ENCODE results near the gene MAT2A.
"Not testable (repeated sequence)": the region's sequence is repeated elsewhere in the genome, so short reads cannot be mapped to it uniquely, and the experiment has no call there.

MAT2A gene

DNA sequence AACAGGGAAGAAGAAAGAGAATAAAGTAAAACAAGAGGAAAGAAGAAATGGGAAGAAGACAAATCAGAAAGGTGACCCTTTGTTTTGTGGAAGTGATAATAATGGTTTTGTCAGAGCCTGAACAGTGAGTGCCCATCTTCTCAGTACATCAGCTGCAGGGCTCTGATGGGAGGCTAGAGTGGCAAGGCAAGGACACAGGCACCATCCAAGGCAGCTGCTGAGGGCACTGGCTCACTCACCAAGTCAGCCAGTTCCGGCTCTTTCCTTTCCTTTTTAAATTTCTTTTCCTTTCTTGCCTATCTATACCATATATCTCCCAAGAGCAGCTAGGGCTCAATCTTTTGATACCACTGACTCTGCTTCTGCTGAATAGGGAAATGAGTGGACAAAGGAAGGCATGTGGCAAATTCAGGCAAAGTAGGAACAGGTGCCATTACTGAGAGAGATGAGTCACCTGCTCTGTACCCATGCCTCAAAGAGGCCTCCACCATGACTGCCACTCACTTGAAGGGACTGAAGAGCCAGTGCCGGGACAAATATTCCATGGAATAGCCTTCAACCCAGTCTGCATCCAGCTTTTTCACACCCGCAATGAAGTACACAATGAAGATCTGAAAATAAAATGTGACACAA, 16.1 kb downstream of the MAT2A start:
- H3K4me3 ChIP-seq (replicated peaks; ENCODE audit: low read depth, low read length): no peak overlapping the region
- DNase-seq (ENCODE audit: extremely low read depth, low read depth): no peak
- no peak for TF ChIP-seq CTCF (IDR thresholded peaks at IDR 0.05; ENCODE audit: low read depth, low read length, missing control alignments)

DNA sequence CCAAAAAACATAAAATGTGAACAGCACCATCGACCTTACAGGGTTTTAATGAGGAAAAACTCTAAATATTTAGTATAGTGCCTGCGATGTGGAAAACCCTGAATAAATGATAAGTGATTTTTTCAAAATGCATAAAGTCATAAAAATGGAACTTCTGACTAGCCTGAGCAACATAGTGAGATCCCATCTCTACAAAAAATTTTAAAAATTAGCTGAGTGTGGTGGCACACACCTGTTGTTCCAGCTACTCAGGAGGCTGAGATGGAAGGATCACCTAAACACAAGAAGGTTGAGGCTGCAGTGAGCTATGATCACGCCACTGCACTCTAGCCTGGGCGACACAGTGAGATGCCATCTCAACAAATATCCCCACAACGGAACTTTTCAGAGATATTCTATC, 18.2 kb downstream of the MAT2A start:
- no peak overlapping the region for H3K4me3 ChIP-seq (replicated peaks; ENCODE audit: low read depth, low read length)
- TF ChIP-seq CTCF (IDR thresholded peaks at IDR 0.05; ENCODE audit: low read depth, low read length, missing control alignments): no peak
- no peak for DNase-seq (ENCODE audit: extremely low read depth, low read depth)

GRCh38 chr2:85558160-85558559, 19.2 kb downstream of the MAT2A start:
- no peak overlapping the region for H3K4me3 ChIP-seq (replicated peaks; ENCODE audit: low read depth, low read length)
- TF ChIP-seq CTCF (IDR thresholded peaks at IDR 0.05; ENCODE audit: low read depth, low read length, missing control alignments): no peak
- no peak for DNase-seq (ENCODE audit: extremely low read depth, low read depth)

DNA sequence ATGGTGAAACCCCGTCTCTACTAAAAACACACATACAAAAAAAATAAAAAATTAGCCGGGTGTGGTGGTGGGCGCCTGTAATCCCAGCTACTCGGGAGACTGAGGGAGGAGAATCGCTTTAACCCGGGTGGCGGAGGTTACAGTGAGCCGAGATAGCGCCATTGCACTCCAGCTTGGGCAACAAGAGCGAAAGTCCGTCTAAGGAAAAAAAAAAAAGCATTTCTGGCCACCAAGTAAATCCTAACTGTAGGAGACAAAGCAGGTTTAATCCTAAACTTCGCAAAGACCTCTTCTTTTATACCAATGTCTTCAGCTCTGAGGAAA, 21.4 kb downstream of the MAT2A start:
- DNase-seq (ENCODE audit: extremely low read depth, low read depth): not testable (repeated sequence)
- H3K4me3 ChIP-seq (replicated peaks; ENCODE audit: low read depth, low read length): peak overlapping the region; percentile 87

GRCh38 chr2:85560812-85561279, 21.9 kb downstream of the MAT2A start:
- no peak for TF ChIP-seq CTCF (IDR thresholded peaks at IDR 0.05; ENCODE audit: low read depth, low read length, missing control alignments)
- peak overlapping the region; percentile 87 for H3K4me3 ChIP-seq (replicated peaks; ENCODE audit: low read depth, low read length)
- DNase-seq (ENCODE audit: extremely low read depth, low read depth): no peak

GRCh38 chr2:85561280-85562212, 22.6 kb downstream of the MAT2A start, which contains the start of gene GGCX:
TSS of gene GGCX (minus strand) at chr2:85561493. CDS start at chr2:85561428, 65 bp downstream.
- TF ChIP-seq CTCF (IDR thresholded peaks at IDR 0.05; ENCODE audit: low read depth, low read length, missing control alignments): no peak
- peak within 1 kb of the TSS; percentile 87 for H3K4me3 ChIP-seq (replicated peaks; ENCODE audit: low read depth, low read length)
- no peak for DNase-seq (ENCODE audit: extremely low read depth, low read depth)

- no peak for DNase-seq (ENCODE audit: extremely low read depth, low read depth)
- H3K4me3 ChIP-seq (replicated peaks; ENCODE audit: low read depth, low read length): no peak overlapping the region
- TF ChIP-seq CTCF (IDR thresholded peaks at IDR 0.05; ENCODE audit: low read depth, low read length, missing control alignments): no peak
Observed at GRCh38 chr2:85564144-85564563, 25.2 kb downstream of the MAT2A start.
